ENCODE results near the gene IL5RA. TPM values are rescaled to one million over a fixed set of nuclear protein-coding genes. Genes with fewer than 3 reads are reported as not detected.

The IL5RA gene
- total RNA-seq, 1 experiment from 2014 or later, result not detected

- CTCF ChIA-PET, result no interaction called here
- intact Hi-C loops (cut with micrococcal nuclease), result no loop called here
- no peak overlapping the region for H2AFZ ChIP-seq (ENCODE audit: low read depth, low read length, poor library complexity, severe bottlenecking)
- H3K27me3 ChIP-seq (ENCODE audit: insufficient read depth, low read length), result peaks cover 27% of the 10 kb centered on the region; the same call in 1 of the 2 replicates
- RAD21 ChIA-PET (ENCODE audit: low non-redundant PET in 1 of 2, low total read pairs in 2 of 2, uncharacterized antibody in 2 of 2, unreplicated experiment in 2 of 2), result no interaction called here
- POLR2A ChIA-PET, result interaction anchor here (0.7 kb wide), 1 partner anchor 20 kb away, joined by 3 read pairs; no protein-coding TSS in a partner anchor
- no peak overlapping the region for H3K4me3 ChIP-seq (replicated peaks in 1 of 2; ENCODE audit: low read depth in 1 of 2, low read length in 2 of 2)
- no peak overlapping the region for H3K9ac ChIP-seq (ENCODE audit: low read length)
- no peaks in the 10 kb centered on the region for H3K36me3 ChIP-seq (ENCODE audit: control insufficient read depth in 1 of 2, insufficient read depth in 2 of 2, low read length in 2 of 2)
- DNase-seq (ENCODE audit: low read depth, low spot score) (no peak), ATAC-seq (no peak)
- no peaks in the 10 kb centered on the region for H3K9me3 ChIP-seq (ENCODE audit: control insufficient read depth in 1 of 2, insufficient read depth in 1 of 2, low read depth in 1 of 2, low read length in 2 of 2)
- no peaks in the 10 kb centered on the region for H3K4me1 ChIP-seq (ENCODE audit: control insufficient read depth in 1 of 2, insufficient read depth in 2 of 2, low read length in 2 of 2)
- TF ChIP-seq ZNF274 (IDR thresholded peaks at IDR 0.05; ENCODE audit: low read depth, low read length) (no peak), ZFX (IDR thresholded peaks at IDR 0.05) (no peak), CBX3 (IDR thresholded peaks at IDR 0.05; ENCODE audit: low read depth) (no peak)
- no peaks in the 10 kb centered on the region for H3K9me2 ChIP-seq (ENCODE audit: insufficient read depth)
- no peak overlapping the region for H3K4me2 ChIP-seq (ENCODE audit: low read length)
- no peak overlapping the region for H3K27ac ChIP-seq (ENCODE audit: low read depth, low read length)
- BruUV-seq (replicated peaks), result no TSS peak
- H4K20me1 ChIP-seq (ENCODE audit: insufficient read depth), result no peaks in the 10 kb centered on the region
- H3K79me2 ChIP-seq (ENCODE audit: insufficient read depth, low read length), result no peaks in the 10 kb centered on the region
These were observed 4.4 kb downstream of the IL5RA start for GRCh38 chr3:3105815-3106214.

- DNase-seq (ENCODE audit: low read depth, low spot score) (no peak), ATAC-seq (no peak)
- no peaks in the 10 kb centered on the region for H3K9me2 ChIP-seq (ENCODE audit: insufficient read depth)
- H3K9me3 ChIP-seq (ENCODE audit: control insufficient read depth in 1 of 2, insufficient read depth in 1 of 2, low read depth in 1 of 2, low read length in 2 of 2), result no peaks in the 10 kb centered on the region
- no peak overlapping the region for H3K4me2 ChIP-seq (ENCODE audit: low read length)
- CTCF ChIA-PET, result no interaction called here
- H3K9ac ChIP-seq (ENCODE audit: low read length), result no peak overlapping the region
- POLR2A ChIA-PET, result interaction anchor here (0.7 kb wide), 1 partner anchor 21 kb away, joined by 3 read pairs; no protein-coding TSS in a partner anchor
- no peaks in the 10 kb centered on the region for H4K20me1 ChIP-seq (ENCODE audit: insufficient read depth)
- TF ChIP-seq POLR2A (IDR thresholded peaks at IDR 0.05; ENCODE audit: borderline replicate concordance, extremely low read depth, insufficient read depth, insufficient read length) (no peak), TCF7L2 (IDR thresholded peaks at IDR 0.05; ENCODE audit: borderline replicate concordance, extremely low read depth, insufficient read depth, insufficient read length) (no peak), JUND (IDR thresholded peaks at IDR 0.05) (no peak)
- TF ChIP-seq, protein P1, sequence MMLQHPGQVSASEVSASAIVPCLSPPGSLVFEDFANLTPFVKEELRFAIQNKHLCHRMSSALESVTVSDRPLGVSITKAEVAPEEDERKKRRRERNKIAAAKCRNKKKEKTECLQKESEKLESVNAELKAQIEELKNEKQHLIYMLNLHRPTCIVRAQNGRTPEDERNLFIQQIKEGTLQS (IDR thresholded peaks at IDR 0.05), result no peak
- no peaks in the 10 kb centered on the region for H3K79me2 ChIP-seq (ENCODE audit: insufficient read depth, low read length)
- H2AFZ ChIP-seq (ENCODE audit: low read depth, low read length, poor library complexity, severe bottlenecking), result no peak overlapping the region
- H3K36me3 ChIP-seq (ENCODE audit: control insufficient read depth in 1 of 2, insufficient read depth in 2 of 2, low read length in 2 of 2), result no peaks in the 10 kb centered on the region
- no peak overlapping the region for H3K27ac ChIP-seq (ENCODE audit: low read depth, low read length)
- H3K4me3 ChIP-seq (replicated peaks in 1 of 2; ENCODE audit: low read depth in 1 of 2, low read length in 2 of 2), result no peak overlapping the region
- BruUV-seq (replicated peaks), result no TSS peak
- H3K4me1 ChIP-seq (ENCODE audit: control insufficient read depth in 1 of 2, insufficient read depth in 2 of 2, low read length in 2 of 2), result no peaks in the 10 kb centered on the region
- peaks cover 21% of the 10 kb centered on the region; the same call in 1 of the 2 replicates for H3K27me3 ChIP-seq (ENCODE audit: insufficient read depth, low read length)
- RAD21 ChIA-PET (ENCODE audit: low non-redundant PET in 1 of 2, low total read pairs in 2 of 2, uncharacterized antibody in 2 of 2, unreplicated experiment in 2 of 2), result no interaction called here
- intact Hi-C loops (cut with micrococcal nuclease), result no loop called here
These were observed 4.9 kb downstream of the IL5RA start for GRCh38 chr3:3105246-3105645.
